Measurements from ENCODE around the gene CORO2B.

The CORO2B gene

GRCh38 chr15:68697711-68698690, 119.2 kb downstream of the CORO2B start:
- H3K4me1 ChIP-seq (ENCODE audit: insufficient read depth, insufficient read length) = peaks cover 23% of the 10 kb centered on the region
- no peak for TF ChIP-seq YY1 (IDR thresholded peaks at IDR 0.05; ENCODE audit: insufficient read depth, insufficient read length)
- no peak for TF ChIP-seq ZNF274 (IDR thresholded peaks at IDR 0.05; ENCODE audit: low read depth, low read length)
- no peak for TF ChIP-seq SUZ12 (IDR thresholded peaks at IDR 0.05; ENCODE audit: extremely low read depth, insufficient read depth, insufficient read length)
- no peaks in the 10 kb centered on the region for H3K36me3 ChIP-seq (ENCODE audit: insufficient read depth, insufficient read length, low read length)
- DNase-seq (ENCODE audit: low read depth, low spot score) = no peak
- no peak overlapping the region for H3K4me3 ChIP-seq (ENCODE audit: insufficient read length, low read depth)
- H3K9me3 ChIP-seq (ENCODE audit: insufficient read depth, low read length) = no peaks in the 10 kb centered on the region
- no peaks in the 10 kb centered on the region for H3K27me3 ChIP-seq (ENCODE audit: insufficient read depth, insufficient read length)
- H3K9ac ChIP-seq (ENCODE audit: insufficient read length, low read depth) = no peak overlapping the region

- Histone ChIP-seq H3K36me3 (ENCODE audit: insufficient read depth, insufficient read length, low read length) (no peaks in the 10 kb centered on the region), H3K4me1 (ENCODE audit: insufficient read depth, insufficient read length) (peaks cover 20% of the 10 kb centered on the region), H3K4me3 (ENCODE audit: insufficient read length, low read depth) (no peak overlapping the region), H3K9me3 (ENCODE audit: insufficient read depth, low read length) (no peaks in the 10 kb centered on the region), H3K27me3 (ENCODE audit: insufficient read depth, insufficient read length) (no peaks in the 10 kb centered on the region), H3K9ac (ENCODE audit: insufficient read length, low read depth) (no peak overlapping the region)
- no peak for TF ChIP-seq YY1 (IDR thresholded peaks at IDR 0.05; ENCODE audit: insufficient read depth, insufficient read length)
- TF ChIP-seq SUZ12 (IDR thresholded peaks at IDR 0.05; ENCODE audit: extremely low read depth, insufficient read depth, insufficient read length) = no peak
- TF ChIP-seq ZNF274 (IDR thresholded peaks at IDR 0.05; ENCODE audit: low read depth, low read length) = no peak
- no peak for DNase-seq (ENCODE audit: low read depth, low spot score)
Measured at GRCh38 chr15:68698708-68699107, 119.9 kb downstream of the CORO2B start.

GRCh38 chr15:68699124-68699880, 120.5 kb downstream of the CORO2B start:
- peaks cover 20% of the 10 kb centered on the region for H3K4me1 ChIP-seq (ENCODE audit: insufficient read depth, insufficient read length)
- no peak for TF ChIP-seq ZNF274 (IDR thresholded peaks at IDR 0.05; ENCODE audit: low read depth, low read length)
- TF ChIP-seq SUZ12 (IDR thresholded peaks at IDR 0.05; ENCODE audit: extremely low read depth, insufficient read depth, insufficient read length) = no peak
- no peak for TF ChIP-seq YY1 (IDR thresholded peaks at IDR 0.05; ENCODE audit: insufficient read depth, insufficient read length)
- no peaks in the 10 kb centered on the region for H3K36me3 ChIP-seq (ENCODE audit: insufficient read depth, insufficient read length, low read length)
- DNase-seq (ENCODE audit: low read depth, low spot score) = no peak
- no peak overlapping the region for H3K4me3 ChIP-seq (ENCODE audit: insufficient read length, low read depth)
- H3K9ac ChIP-seq (ENCODE audit: insufficient read length, low read depth) = peak overlapping the region; percentile 33
- no peaks in the 10 kb centered on the region for H3K27me3 ChIP-seq (ENCODE audit: insufficient read depth, insufficient read length)
- no peaks in the 10 kb centered on the region for H3K9me3 ChIP-seq (ENCODE audit: insufficient read depth, low read length)

GRCh38 chr15:68699881-68700454, 121.2 kb downstream of the CORO2B start:
- TF ChIP-seq YY1 (IDR thresholded peaks at IDR 0.05; ENCODE audit: insufficient read depth, insufficient read length) (no peak), ZNF274 (IDR thresholded peaks at IDR 0.05; ENCODE audit: low read depth, low read length) (no peak), SUZ12 (IDR thresholded peaks at IDR 0.05; ENCODE audit: extremely low read depth, insufficient read depth, insufficient read length) (no peak)
- H3K9ac ChIP-seq (ENCODE audit: insufficient read length, low read depth) = peak overlapping the region; percentile 68
- peaks cover 18% of the 10 kb centered on the region for H3K4me1 ChIP-seq (ENCODE audit: insufficient read depth, insufficient read length)
- H3K4me3 ChIP-seq (ENCODE audit: insufficient read length, low read depth) = no peak overlapping the region
- DNase-seq (ENCODE audit: low read depth, low spot score) = no peak
- H3K9me3 ChIP-seq (ENCODE audit: insufficient read depth, low read length) = no peaks in the 10 kb centered on the region
- no peaks in the 10 kb centered on the region for H3K27me3 ChIP-seq (ENCODE audit: insufficient read depth, insufficient read length)
- H3K36me3 ChIP-seq (ENCODE audit: insufficient read depth, insufficient read length, low read length) = no peaks in the 10 kb centered on the region

GRCh38 chr15:68700455-68701123, 121.8 kb downstream of the CORO2B start:
- no peaks in the 10 kb centered on the region for H3K9me3 ChIP-seq (ENCODE audit: insufficient read depth, low read length)
- no peaks in the 10 kb centered on the region for H3K27me3 ChIP-seq (ENCODE audit: insufficient read depth, insufficient read length)
- H3K9ac ChIP-seq (ENCODE audit: insufficient read length, low read depth) = peak overlapping the region; percentile 68
- no peak for DNase-seq (ENCODE audit: low read depth, low spot score)
- H3K36me3 ChIP-seq (ENCODE audit: insufficient read depth, insufficient read length, low read length) = no peaks in the 10 kb centered on the region
- H3K4me3 ChIP-seq (ENCODE audit: insufficient read length, low read depth) = peak overlapping the region; percentile 13
- TF ChIP-seq ZNF274 (IDR thresholded peaks at IDR 0.05; ENCODE audit: low read depth, low read length) (no peak), SUZ12 (IDR thresholded peaks at IDR 0.05; ENCODE audit: extremely low read depth, insufficient read depth, insufficient read length) (no peak), YY1 (IDR thresholded peaks at IDR 0.05; ENCODE audit: insufficient read depth, insufficient read length) (no peak)
- H3K4me1 ChIP-seq (ENCODE audit: insufficient read depth, insufficient read length) = peaks cover 13% of the 10 kb centered on the region

GRCh38 chr15:68701886-68702285, 123.1 kb downstream of the CORO2B start:
- Histone ChIP-seq H3K36me3 (ENCODE audit: insufficient read depth, insufficient read length, low read length) (no peaks in the 10 kb centered on the region), H3K4me1 (ENCODE audit: insufficient read depth, insufficient read length) (peaks cover 13% of the 10 kb centered on the region), H3K27me3 (ENCODE audit: insufficient read depth, insufficient read length) (no peaks in the 10 kb centered on the region), H3K9ac (ENCODE audit: insufficient read length, low read depth) (no peak overlapping the region), H3K4me3 (ENCODE audit: insufficient read length, low read depth) (no peak overlapping the region), H3K9me3 (ENCODE audit: insufficient read depth, low read length) (no peaks in the 10 kb centered on the region)
- DNase-seq (ENCODE audit: low read depth, low spot score) = no peak
- no peak for TF ChIP-seq YY1 (IDR thresholded peaks at IDR 0.05; ENCODE audit: insufficient read depth, insufficient read length)

Measured in NT2/D1 (cell line).